Measurements from ENCODE around the gene ABHD12.

ABHD12 gene

GRCh38 chr20:25390538-25391528 is at the start of gene ABHD12:
ABHD12 (minus strand) TSS chr20:25390835; CDS start chr20:25390703, 132 bp downstream.
- peak within 1 kb of the TSS; percentile 86 to 90 for H3K27ac ChIP-seq (ENCODE audit: low read depth in 2 of 2, low read length in 2 of 2)
- H3K4me1 ChIP-seq (ENCODE audit: control insufficient read depth in 2 of 2, insufficient read depth in 2 of 2, low read length in 2 of 2) = peaks cover 0 to 9% of the 10 kb centered on the region in 2 donors
- H3K4me3 ChIP-seq (ENCODE audit: low read length in 2 of 2) = peak within 1 kb of the TSS; percentile 83 to 85
- H3K36me3 ChIP-seq (ENCODE audit: control insufficient read depth in 2 of 2, insufficient read depth in 2 of 2, low read length in 2 of 2) = no peaks in the 10 kb centered on the region
- peak within 1 kb of the TSS; percentile 63 to 89 for H3K9ac ChIP-seq (ENCODE audit: low read depth in 1 of 2, low read length in 2 of 2)
- no peaks in the 10 kb centered on the region for H3K27me3 ChIP-seq (ENCODE audit: control insufficient read depth in 2 of 2, insufficient read depth in 2 of 2, low read length in 2 of 2)
- H3K9me3 ChIP-seq (ENCODE audit: control insufficient read depth in 2 of 2, low read length in 2 of 2) = no peaks in the 10 kb centered on the region

GRCh38 chr20:25439328-25439727 is 48.7 kb upstream of the ABHD12 start:
- no peak overlapping the region for H3K27ac ChIP-seq (ENCODE audit: low read depth in 2 of 2, low read length in 2 of 2)
- no peak overlapping the region for H3K4me3 ChIP-seq (ENCODE audit: low read length in 2 of 2)
- no peaks in the 10 kb centered on the region for H3K9me3 ChIP-seq (ENCODE audit: control insufficient read depth in 2 of 2, low read length in 2 of 2)
- H3K27me3 ChIP-seq (ENCODE audit: control insufficient read depth in 2 of 2, insufficient read depth in 2 of 2, low read length in 2 of 2) = no peaks in the 10 kb centered on the region
- H3K9ac ChIP-seq (ENCODE audit: low read depth in 1 of 2, low read length in 2 of 2) = no peak overlapping the region
- H3K36me3 ChIP-seq (ENCODE audit: control insufficient read depth in 2 of 2, insufficient read depth in 2 of 2, low read length in 2 of 2) = peaks cover 0 to 4% of the 10 kb centered on the region in 2 donors
- H3K4me1 ChIP-seq (ENCODE audit: control insufficient read depth in 2 of 2, insufficient read depth in 2 of 2, low read length in 2 of 2) = no peaks in the 10 kb centered on the region

GRCh38 chr20:25437153-25437581 is 46.5 kb upstream of the ABHD12 start:
- H3K4me1 ChIP-seq (ENCODE audit: control insufficient read depth in 2 of 2, insufficient read depth in 2 of 2, low read length in 2 of 2) = no peaks in the 10 kb centered on the region
- H3K27me3 ChIP-seq (ENCODE audit: control insufficient read depth in 2 of 2, insufficient read depth in 2 of 2, low read length in 2 of 2) = no peaks in the 10 kb centered on the region
- H3K36me3 ChIP-seq (ENCODE audit: control insufficient read depth in 2 of 2, insufficient read depth in 2 of 2, low read length in 2 of 2) = peaks cover 0 to 5% of the 10 kb centered on the region in 2 donors
- no peaks in the 10 kb centered on the region for H3K9me3 ChIP-seq (ENCODE audit: control insufficient read depth in 2 of 2, low read length in 2 of 2)
- H3K27ac ChIP-seq (ENCODE audit: low read depth in 2 of 2, low read length in 2 of 2) = no peak overlapping the region
- H3K9ac ChIP-seq (ENCODE audit: low read depth in 1 of 2, low read length in 2 of 2) = no peak overlapping the region
- H3K4me3 ChIP-seq (ENCODE audit: low read length in 2 of 2) = no peak overlapping the region

- Histone ChIP-seq H3K9ac (ENCODE audit: low read depth in 1 of 2, low read length in 2 of 2) (no peak overlapping the region), H3K4me3 (ENCODE audit: low read length in 2 of 2) (no peak overlapping the region), H3K27ac (ENCODE audit: low read depth in 2 of 2, low read length in 2 of 2) (no peak overlapping the region), H3K9me3 (ENCODE audit: control insufficient read depth in 2 of 2, low read length in 2 of 2) (no peaks in the 10 kb centered on the region), H3K36me3 (ENCODE audit: control insufficient read depth in 2 of 2, insufficient read depth in 2 of 2, low read length in 2 of 2) (no peaks in the 10 kb centered on the region), H3K4me1 (ENCODE audit: control insufficient read depth in 2 of 2, insufficient read depth in 2 of 2, low read length in 2 of 2) (no peaks in the 10 kb centered on the region), H3K27me3 (ENCODE audit: control insufficient read depth in 2 of 2, insufficient read depth in 2 of 2, low read length in 2 of 2) (no peaks in the 10 kb centered on the region)
Measured at GRCh38 chr20:25424536-25424935, 33.9 kb upstream of the ABHD12 start.

- no peaks in the 10 kb centered on the region for H3K9me3 ChIP-seq (ENCODE audit: control insufficient read depth in 2 of 2, low read length in 2 of 2)
- no peaks in the 10 kb centered on the region for H3K27me3 ChIP-seq (ENCODE audit: control insufficient read depth in 2 of 2, insufficient read depth in 2 of 2, low read length in 2 of 2)
- no peaks in the 10 kb centered on the region for H3K4me1 ChIP-seq (ENCODE audit: control insufficient read depth in 2 of 2, insufficient read depth in 2 of 2, low read length in 2 of 2)
- no peak overlapping the region for H3K9ac ChIP-seq (ENCODE audit: low read depth in 1 of 2, low read length in 2 of 2)
- H3K36me3 ChIP-seq (ENCODE audit: control insufficient read depth in 2 of 2, insufficient read depth in 2 of 2, low read length in 2 of 2) = peaks cover 0 to 3% of the 10 kb centered on the region in 2 donors
- H3K4me3 ChIP-seq (ENCODE audit: low read length in 2 of 2) = no peak overlapping the region
- H3K27ac ChIP-seq (ENCODE audit: low read depth in 2 of 2, low read length in 2 of 2) = no peak overlapping the region
Measured at GRCh38 chr20:25422032-25422431, 31.4 kb upstream of the ABHD12 start.

GRCh38 chr20:25421102-25421501 is 30.5 kb upstream of the ABHD12 start:
- no peaks in the 10 kb centered on the region for H3K4me1 ChIP-seq (ENCODE audit: control insufficient read depth in 2 of 2, insufficient read depth in 2 of 2, low read length in 2 of 2)
- peaks cover 0 to 3% of the 10 kb centered on the region in 2 donors for H3K36me3 ChIP-seq (ENCODE audit: control insufficient read depth in 2 of 2, insufficient read depth in 2 of 2, low read length in 2 of 2)
- H3K4me3 ChIP-seq (ENCODE audit: low read length in 2 of 2) = no peak overlapping the region
- no peaks in the 10 kb centered on the region for H3K9me3 ChIP-seq (ENCODE audit: control insufficient read depth in 2 of 2, low read length in 2 of 2)
- H3K27me3 ChIP-seq (ENCODE audit: control insufficient read depth in 2 of 2, insufficient read depth in 2 of 2, low read length in 2 of 2) = no peaks in the 10 kb centered on the region
- no peak overlapping the region for H3K9ac ChIP-seq (ENCODE audit: low read depth in 1 of 2, low read length in 2 of 2)
- H3K27ac ChIP-seq (ENCODE audit: low read depth in 2 of 2, low read length in 2 of 2) = no peak overlapping the region

GRCh38 chr20:25418776-25419175 is 28.1 kb upstream of the ABHD12 start:
- no peaks in the 10 kb centered on the region for H3K27me3 ChIP-seq (ENCODE audit: control insufficient read depth in 2 of 2, insufficient read depth in 2 of 2, low read length in 2 of 2)
- H3K9me3 ChIP-seq (ENCODE audit: control insufficient read depth in 2 of 2, low read length in 2 of 2) = no peaks in the 10 kb centered on the region
- H3K4me3 ChIP-seq (ENCODE audit: low read length in 2 of 2) = no peak overlapping the region
- H3K36me3 ChIP-seq (ENCODE audit: control insufficient read depth in 2 of 2, insufficient read depth in 2 of 2, low read length in 2 of 2) = peaks cover 0 to 3% of the 10 kb centered on the region in 2 donors
- H3K4me1 ChIP-seq (ENCODE audit: control insufficient read depth in 2 of 2, insufficient read depth in 2 of 2, low read length in 2 of 2) = no peaks in the 10 kb centered on the region
- H3K27ac ChIP-seq (ENCODE audit: low read depth in 2 of 2, low read length in 2 of 2) = no peak overlapping the region
- no peak overlapping the region for H3K9ac ChIP-seq (ENCODE audit: low read depth in 1 of 2, low read length in 2 of 2)

- Histone ChIP-seq H3K9me3 (ENCODE audit: control insufficient read depth in 2 of 2, low read length in 2 of 2) (no peaks in the 10 kb centered on the region), H3K4me3 (ENCODE audit: low read length in 2 of 2) (no peak overlapping the region), H3K27me3 (ENCODE audit: control insufficient read depth in 2 of 2, insufficient read depth in 2 of 2, low read length in 2 of 2) (no peaks in the 10 kb centered on the region), H3K27ac (ENCODE audit: low read depth in 2 of 2, low read length in 2 of 2) (no peak overlapping the region), H3K4me1 (ENCODE audit: control insufficient read depth in 2 of 2, insufficient read depth in 2 of 2, low read length in 2 of 2) (peaks cover 2 to 9% of the 10 kb centered on the region in 2 donors), H3K36me3 (ENCODE audit: control insufficient read depth in 2 of 2, insufficient read depth in 2 of 2, low read length in 2 of 2) (no peaks in the 10 kb centered on the region), H3K9ac (ENCODE audit: low read depth in 1 of 2, low read length in 2 of 2) (no peak overlapping the region)
Measured at GRCh38 chr20:25408890-25409289, 18.3 kb upstream of the ABHD12 start.

- Histone ChIP-seq H3K9me3 (ENCODE audit: control insufficient read depth in 2 of 2, low read length in 2 of 2) (peaks cover 0 to 3% of the 10 kb centered on the region in 2 donors), H3K4me3 (ENCODE audit: low read length in 2 of 2) (peak overlapping the region; percentile 73 to 92), H3K27ac (ENCODE audit: low read depth in 2 of 2, low read length in 2 of 2) (no peak overlapping the region), H3K9ac (ENCODE audit: low read depth in 1 of 2, low read length in 2 of 2) (peak overlapping the region; percentile 71 to 77), H3K27me3 (ENCODE audit: control insufficient read depth in 2 of 2, insufficient read depth in 2 of 2, low read length in 2 of 2) (no peaks in the 10 kb centered on the region), H3K4me1 (ENCODE audit: control insufficient read depth in 2 of 2, insufficient read depth in 2 of 2, low read length in 2 of 2) (peaks cover 2 to 9% of the 10 kb centered on the region in 2 donors), H3K36me3 (ENCODE audit: control insufficient read depth in 2 of 2, insufficient read depth in 2 of 2, low read length in 2 of 2) (no peaks in the 10 kb centered on the region)
Measured at GRCh38 chr20:25408170-25408547, 17.5 kb upstream of the ABHD12 start.
